Endothelial cell of umbilical vein (primary cell): ENCODE measurements around the gene GPR157. TPM values are rescaled to one million over a fixed set of nuclear protein-coding genes. Genes with fewer than 3 reads are reported as not detected.

Experiments
- BruUV-seq: library from RNA; stranded (reverse); fragments of 400-500 nt; replicated peaks from 2 replicates; lab custom pipeline; 2021; lab: Mats Ljungman, UMichigan
- CTCF ChIA-PET: fragments of 300-600, 350-600 bp; sonication (Branson Sonifier 250); formaldehyde crosslinking; loops from one replicate; lab custom pipeline; 2021; ENCODE audit warnings: antibody characterized with exemption, inconsistent platforms; lab: Charles Lee
- POLR2A ChIA-PET: fragments of 300-600, 350-600 bp; sonication (Branson Sonifier 250); formaldehyde crosslinking; loops from one replicate; lab custom pipeline; 2021; ENCODE audit warnings: antibody characterized with exemption, inconsistent platforms; lab: Charles Lee
- DNase-seq: peaks from one replicate; pipeline ENCODE4 v3.0.0-alpha.2; 2011; ENCODE audit warnings: low read depth, low spot score
- FAIRE-seq: peaks from 2 replicates; lab custom pipeline; 2011; peaks lifted over from hg19 to GRCh38; lab: Jason Lieb, UNC
- H2AFZ ChIP-seq: 2 replicates; pipeline ENCODE4 v1.6.0; 2012; ENCODE audit warnings: low read depth, low read length, control low read depth, inconsistent platforms
- H3K27ac ChIP-seq: 2 replicates; pipeline ENCODE4 v1.5.1; 2011; ENCODE audit warnings: low read depth, mild to moderate bottlenecking, control low read depth, low read length, moderate library complexity; ENCODE audit not compliant: insufficient read depth
- H3K27me3 ChIP-seq, 2 experiments: 2 replicates each; pipeline versions ENCODE4 v1.6.0 to v1.6.1; 2011; ENCODE audit warnings: low read length in 2 of 2, mixed read lengths in 1 of 2; ENCODE audit not compliant: control insufficient read depth in 2 of 2, insufficient read depth in 2 of 2
- H3K36me3 ChIP-seq, 2 experiments: 2 replicates in 1 of 2; 3 replicates in 1 of 2; pipeline ENCODE4 v1.5.1; 2011; ENCODE audit warnings: low read length in 2 of 2, mild to moderate bottlenecking in 1 of 2, moderate library complexity in 1 of 2; ENCODE audit not compliant: control insufficient read depth in 2 of 2, insufficient read depth in 2 of 2; ENCODE audit errors: extremely low read depth in 1 of 2
- H3K4me1 ChIP-seq: 3 replicates; pipeline ENCODE4 v1.5.1; 2011; ENCODE audit warnings: mild to moderate bottlenecking, low read length; ENCODE audit not compliant: control insufficient read depth, insufficient read depth; ENCODE audit errors: extremely low read depth
- H3K4me2 ChIP-seq: 2 replicates; pipeline ENCODE4 v1.6.1; 2011; ENCODE audit warnings: low read length, control low read depth, mixed read lengths; ENCODE audit not compliant: insufficient read depth
- H3K4me3 ChIP-seq, 3 experiments: fragments of 200-600 bp in 1 of 3; sonication (generic), shearing (Covaris generic) in 1 of 3; replicated peaks in 1 of 3; 2 replicates each; pipeline ENCODE4 v1.5.1; 2011 to 2016; ENCODE audit warnings: control low read depth in 3 of 3, low read length in 3 of 3, mild to moderate bottlenecking in 2 of 3, inconsistent platforms in 1 of 3, low read depth in 1 of 3, moderate library complexity in 1 of 3; ENCODE audit not compliant: insufficient read depth in 1 of 3
- H3K79me2 ChIP-seq: 2 replicates; pipeline ENCODE4 v1.6.0; 2012; ENCODE audit warnings: low read length, inconsistent platforms; ENCODE audit not compliant: control insufficient read depth, insufficient read depth
- H3K9ac ChIP-seq: replicated peaks from 2 replicates; pipeline ENCODE3; 2011; ENCODE audit warnings: low read length, control low read depth; ENCODE audit not compliant: insufficient read depth; ENCODE audit errors: extremely low read depth
- H3K9me1 ChIP-seq: replicated peaks from 3 replicates; pipeline ENCODE4 v1.6.0; 2011; ENCODE audit warnings: mild to moderate bottlenecking, low read length; ENCODE audit not compliant: control insufficient read depth, insufficient read depth; ENCODE audit errors: extremely low read depth
- H3K9me3 ChIP-seq: replicated peaks from 2 replicates; pipeline ENCODE4 v1.5.1; 2012; ENCODE audit warnings: low read length, inconsistent platforms; ENCODE audit not compliant: control insufficient read depth, insufficient read depth
- H4K20me1 ChIP-seq: replicated peaks from 2 replicates; pipeline ENCODE3; 2011; ENCODE audit warnings: mild to moderate bottlenecking, low read length; ENCODE audit not compliant: control insufficient read depth, insufficient read depth; ENCODE audit errors: extremely low read depth
- EZH2 ChIP-seq: IDR thresholded peaks from 2 replicates; pipeline ENCODE4 v1.6.1; 2012; ENCODE audit warnings: borderline replicate concordance, low read depth, mild to moderate bottlenecking, moderate library complexity, low read length, inconsistent platforms; ENCODE audit not compliant: severe bottlenecking
- FOS ChIP-seq: IDR thresholded peaks from 2 replicates; pipeline ENCODE4 v1.6.1; 2011; ENCODE audit warnings: mild to moderate bottlenecking, low read length, moderate library complexity, borderline replicate concordance; ENCODE audit not compliant: insufficient read depth
- GATA2 ChIP-seq: IDR thresholded peaks from 2 replicates; pipeline ENCODE4 v1.7.0; 2011; ENCODE audit warnings: low read depth, mild to moderate bottlenecking, moderate library complexity, mixed read lengths, low read length; ENCODE audit not compliant: insufficient read length, insufficient read depth
- JUN ChIP-seq: IDR thresholded peaks from 2 replicates; pipeline ENCODE4 v1.6.1; 2011; ENCODE audit warnings: borderline replicate concordance, low read depth; ENCODE audit not compliant: insufficient read length, insufficient read depth
- MAX ChIP-seq: IDR thresholded peaks from 2 replicates; pipeline ENCODE4 v1.6.1; 2011; ENCODE audit not compliant: insufficient read depth, insufficient read length
- MYC ChIP-seq: IDR thresholded peaks from one replicate; pipeline ENCODE4 v1.6.1; 2011; ENCODE audit warnings: mild to moderate bottlenecking, low read depth, low read length
- POLR2A ChIP-seq: IDR thresholded peaks from 2 replicates; pipeline ENCODE4 v1.6.1; 2012; ENCODE audit warnings: low read depth, mild to moderate bottlenecking, control low read depth, low read length
- POLR2AphosphoS5 ChIP-seq: IDR thresholded peaks from 2 replicates; pipeline ENCODE4 v1.6.1; 2012; ENCODE audit warnings: low read depth, mild to moderate bottlenecking, control low read depth, low read length, moderate library complexity; ENCODE audit not compliant: insufficient read depth
- dilution Hi-C: fragments of 300-500 bp; cut with MboI; formaldehyde crosslinking; loops from one replicate; pipeline ENCODE4 v1.15.0; 2019; ENCODE audit warnings: low sequenced_read_pairs; ENCODE audit not compliant: extremely low pct_ligation_motif_present
- intact Hi-C: fragments of 100-400 bp; cut with micrococcal nuclease; formaldehyde crosslinking; loops from one replicate; pipeline ENCODE4 v1.10.0; 2022
- polyA plus RNA-seq, 4 experiments: library from polyadenylated mRNA; depleted of rRNA in 3 of 4; stranded (reverse) in 3 of 4; unstranded in 1 of 4; fragments of >200 nt; gene quantifications; 2 replicates each; pipeline versions ENCODE4 v1.2.1 to v1.2.3, GENCODE V29; 2011 to 2012; ENCODE audit warnings: missing spikeins in 1 of 4
- total RNA-seq: library from RNA; stranded (reverse); gene quantifications from 2 replicates; pipeline ENCODE4 v1.2.3, GENCODE V29; 2021
- TF ChIP-seq, protein P1 (sequence below), 2 donors: IDR thresholded peaks; 1 replicate in 1 of 2; 2 replicates in 1 of 2; pipeline ENCODE4 v1.5.1; 2011; ENCODE audit warnings: low read length in 2 of 2, mild to moderate bottlenecking in 2 of 2, moderate library complexity in 2 of 2, control low read depth in 1 of 2, inconsistent platforms in 1 of 2, low read depth in 1 of 2; ENCODE audit not compliant: insufficient read depth in 1 of 2; ENCODE audit errors: extremely low read depth in 1 of 2

Gene GPR157
- total and polyA plus RNA-seq, 2 donors (not counting 3 experiments of a cell fraction or from before 2014, with no cell fraction given): 1.0 to 6.5 TPM

- dilution Hi-C loops: no loop called here
- DNase-seq: no peak
These were observed 15.7 kb downstream of the GPR157 start for GRCh38 chr1:9112961-9113880.

More at GRCh38 chr1:9112961-9113880, 15.7 kb downstream of the GPR157 start:
- no peaks in the 10 kb centered on the region for H3K4me1 ChIP-seq
- ChIA-PET CTCF (interaction anchor here (0.6 to 4.7 kb wide), 4 partner anchors 14 to 137 kb away, joined by 4 to 84 read pairs (median 46); partner anchors contain the start of gene GPR157), POLR2A (no interaction called here)
- no TSS peak for BruUV-seq
- FAIRE-seq: no peak
- no peak overlapping the region for H3K9ac ChIP-seq
- no peaks in the 10 kb centered on the region for H3K36me3 ChIP-seq
- no peaks in the 10 kb centered on the region for H4K20me1 ChIP-seq
- H3K4me3 ChIP-seq: no peak overlapping the region
- intact Hi-C loops: no loop called here
- H3K9me1 ChIP-seq: no peaks in the 10 kb centered on the region
- H3K27me3 ChIP-seq: no peaks in the 10 kb centered on the region
- H3K4me2 ChIP-seq: no peak overlapping the region
- H3K27ac ChIP-seq: no peak overlapping the region
- no peak overlapping the region for H2AFZ ChIP-seq
- H3K79me2 ChIP-seq: no peaks in the 10 kb centered on the region
- no peaks in the 10 kb centered on the region for H3K9me3 ChIP-seq
- TF ChIP-seq MYC (no peak), GATA2 (no peak), FOS (no peak), EZH2 (no peak), POLR2AphosphoS5 (no peak), JUN (no peak), POLR2A (no peak), MAX (no peak)
- TF ChIP-seq, protein P1, sequence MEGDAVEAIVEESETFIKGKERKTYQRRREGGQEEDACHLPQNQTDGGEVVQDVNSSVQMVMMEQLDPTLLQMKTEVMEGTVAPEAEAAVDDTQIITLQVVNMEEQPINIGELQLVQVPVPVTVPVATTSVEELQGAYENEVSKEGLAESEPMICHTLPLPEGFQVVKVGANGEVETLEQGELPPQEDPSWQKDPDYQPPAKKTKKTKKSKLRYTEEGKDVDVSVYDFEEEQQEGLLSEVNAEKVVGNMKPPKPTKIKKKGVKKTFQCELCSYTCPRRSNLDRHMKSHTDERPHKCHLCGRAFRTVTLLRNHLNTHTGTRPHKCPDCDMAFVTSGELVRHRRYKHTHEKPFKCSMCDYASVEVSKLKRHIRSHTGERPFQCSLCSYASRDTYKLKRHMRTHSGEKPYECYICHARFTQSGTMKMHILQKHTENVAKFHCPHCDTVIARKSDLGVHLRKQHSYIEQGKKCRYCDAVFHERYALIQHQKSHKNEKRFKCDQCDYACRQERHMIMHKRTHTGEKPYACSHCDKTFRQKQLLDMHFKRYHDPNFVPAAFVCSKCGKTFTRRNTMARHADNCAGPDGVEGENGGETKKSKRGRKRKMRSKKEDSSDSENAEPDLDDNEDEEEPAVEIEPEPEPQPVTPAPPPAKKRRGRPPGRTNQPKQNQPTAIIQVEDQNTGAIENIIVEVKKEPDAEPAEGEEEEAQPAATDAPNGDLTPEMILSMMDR (IDR thresholded peaks at IDR 0.05; ENCODE audit: extremely low read depth in 1 of 2, insufficient read depth in 1 of 2, low read depth in 1 of 2, low read length in 2 of 2): no peak
